ENCODE results near the gene ZNF792. TPM values are rescaled to one million over a fixed set of nuclear protein-coding genes. Genes with fewer than 3 reads are reported as not detected.

The ZNF792 gene
- polyA plus RNA-seq, 2 of the 4 experiments (the other 2 are of a cell fraction): 2.0 to 3.7 TPM

GRCh38 chr19:35000338-35000646 is 36.3 kb upstream of the ZNF792 start:
- FAIRE-seq (no peak), ATAC-seq (no peak), DNase-seq (ENCODE audit: low read depth in 1 of 2, low spot score in 1 of 2) (no peak)
- ChIA-PET CTCF (interaction anchor here (2.1 to 61.4 kb wide), 4 partner anchors 11 to 90 kb away, joined by 9 to 1860 read pairs (median 934); partner anchors contain the start of genes GRAMD1A, SCN1B and ZNF792), POLR2A (interaction anchor here (0.6 to 2.5 kb wide), 14 partner anchors 9 to 745 kb away, joined by 3 to 20 read pairs (median 6); partner anchors contain the start of genes PSENEN, SCGB2B2, U2AF1L4 and ZNF30)
- Histone ChIP-seq H3K27ac (peak overlapping the region; percentile 94 to 95), H3K4me3 (peak overlapping the region; percentile 91), H3K4me1 (peaks cover 80% of the 10 kb centered on the region), H3K9me3 (no peaks in the 10 kb centered on the region), H3K4me2 (peak overlapping the region; percentile 76)
- peak; percentile 46; the same call in 1 of the 2 replicates for TF ChIP-seq POLR2A (IDR thresholded peaks at IDR 0.05; ENCODE audit: low read length)
- no peak for TF ChIP-seq HDAC2 (IDR thresholded peaks at IDR 0.05)
- no peak for TF ChIP-seq HMGXB4 (CRISPR knock-in tag; IDR thresholded peaks at IDR 0.05; ENCODE audit: borderline replicate concordance)
- no peak for TF ChIP-seq FOSL2 (IDR thresholded peaks at IDR 0.05)
- TF ChIP-seq FOSL2 (CRISPR knock-in tag; IDR thresholded peaks at IDR 0.05): no peak
- no peak for TF ChIP-seq USF2 (IDR thresholded peaks at IDR 0.05)
- TF ChIP-seq CEBPB (IDR thresholded peaks at IDR 0.05): no peak
- no peak for TF ChIP-seq HOXA7 (CRISPR knock-in tag; IDR thresholded peaks at IDR 0.05)
- peak in 1 of 2 experiments; percentile 57; a peak in 1 of 5 replicates for TF ChIP-seq JUN (IDR thresholded peaks at IDR 0.05)
- 0% methylated on average over 2 of the region's 37 CpGs for WGBS (ENCODE audit: missing lambda C conversion rate)

GRCh38 chr19:34999498-35000337 is 35.7 kb upstream of the ZNF792 start, which contains the start of gene GRAMD1A:
Gene GRAMD1A, plus strand, starts transcription at chr19:35000323. Its CDS starts 156 bp downstream, at chr19:35000479.
- Histone ChIP-seq H3K27ac (peak within 1 kb of the TSS; percentile 94 to 95), H3K4me3 (peak within 1 kb of the TSS; percentile 91), H3K4me2 (peak within 1 kb of the TSS; percentile 76), H3K9me3 (no peaks in the 10 kb centered on the region), H3K4me1 (peaks cover 80% of the 10 kb centered on the region)
- ChIA-PET CTCF (interaction anchor here (1.6 to 61.4 kb wide), 5 partner anchors 10 to 115 kb away, joined by 4 to 1860 read pairs (median 9); partner anchors contain the start of genes GRAMD1A, SCN1B and ZNF792), POLR2A (interaction anchor here (0.6 to 2.5 kb wide), 14 partner anchors 9 to 746 kb away, joined by 3 to 20 read pairs (median 5); partner anchors contain the start of genes PSENEN, SCGB2B2, U2AF1L4 and ZNF30)
- peak; percentile 7 for FAIRE-seq
- ATAC-seq: peak; percentile 73 to 77
- peak; percentile 98 to 99 for DNase-seq (ENCODE audit: low read depth in 1 of 2, low spot score in 1 of 2)
- 2% methylated on average over 33 of the region's 45 CpGs for WGBS (ENCODE audit: missing lambda C conversion rate)
- TF ChIP-seq ESRRA (IDR thresholded peaks at IDR 0.05; ENCODE audit: borderline replicate concordance, low read length) (no peak), CBX8 (IDR thresholded peaks at IDR 0.05) (no peak), HDAC2 (IDR thresholded peaks at IDR 0.05) (no peak), JUNB (IDR thresholded peaks at IDR 0.05) (no peak; the same call in 1 of the 2 replicates), E2F6 (IDR thresholded peaks at IDR 0.05; ENCODE audit: borderline replicate concordance, low read depth) (peak; percentile 59; the same call in 1 of the 2 replicates), USF2 (IDR thresholded peaks at IDR 0.05) (peak; percentile 82), HOXB5 (CRISPR knock-in tag; IDR thresholded peaks at IDR 0.05) (peak; percentile 71; the same call in 1 of the 2 replicates), CHD2 (IDR thresholded peaks at IDR 0.05; ENCODE audit: low read length, partially characterized antibody) (peak; percentile 52), TFCP2L1 (CRISPR knock-in tag; IDR thresholded peaks at IDR 0.05) (peak; percentile 89), ELK1 (IDR thresholded peaks at IDR 0.05; ENCODE audit: low read depth, low read length) (no peak), FOSB (CRISPR knock-in tag; IDR thresholded peaks at IDR 0.05) (peak; percentile 91), BHLHE40 (IDR thresholded peaks at IDR 0.05; ENCODE audit: low read depth, low read length) (no peak), HEYL (CRISPR knock-in tag; IDR thresholded peaks at IDR 0.05) (no peak), CHD4 (IDR thresholded peaks at IDR 0.05; ENCODE audit: borderline replicate concordance) (no peak), RFX5 (IDR thresholded peaks at IDR 0.05) (no peak), HMGXB4 (CRISPR knock-in tag; IDR thresholded peaks at IDR 0.05; ENCODE audit: borderline replicate concordance) (no peak), KDM5A (IDR thresholded peaks at IDR 0.05) (no peak), ZFP36 (IDR thresholded peaks at IDR 0.05; ENCODE audit: borderline replicate concordance, partially characterized antibody) (no peak), ZNF302 (CRISPR knock-in tag; IDR thresholded peaks at IDR 0.05) (no peak), FOSL2 (IDR thresholded peaks at IDR 0.05) (peak; percentile 35; the same call in 1 of the 2 replicates), FOSL2 (CRISPR knock-in tag; IDR thresholded peaks at IDR 0.05) (peak; percentile 25), HOXA7 (CRISPR knock-in tag; IDR thresholded peaks at IDR 0.05) (no peak; the same call in 1 of the 2 replicates), SREBF2 (IDR thresholded peaks at IDR 0.05) (no peak), ZSCAN20 (CRISPR knock-in tag; IDR thresholded peaks at IDR 0.05) (no peak), NR3C1 (IDR thresholded peaks at IDR 0.05) (no peak), RAD21 (conservative IDR thresholded peaks at IDR 0.05 in 1 of 2, IDR thresholded peaks at IDR 0.05 in 1 of 2) (peak in 1 of 2 experiments; percentile 28; a peak in 2 of 5 replicates)
